Daoy (cell line): ENCODE measurements around the gene SYNJ2. TPM values are rescaled to one million over a fixed set of nuclear protein-coding genes. Genes with fewer than 3 reads are reported as not detected.

ENCODE experiments used
- DNase-seq: peaks from one replicate; pipeline ENCODE4 v3.0.0-alpha.2; 2015; ENCODE audit warnings: low read depth
- total RNA-seq: library from RNA; depleted of rRNA; stranded (reverse); fragments of >200 nt; shearing (Covaris generic); gene quantifications from 2 replicates; pipeline ENCODE4 v1.2.3, GENCODE V29; 2014; rRNA removed

Gene SYNJ2
- total RNA-seq, 1 experiment from 2014 or later = 177 TPM

DNA sequence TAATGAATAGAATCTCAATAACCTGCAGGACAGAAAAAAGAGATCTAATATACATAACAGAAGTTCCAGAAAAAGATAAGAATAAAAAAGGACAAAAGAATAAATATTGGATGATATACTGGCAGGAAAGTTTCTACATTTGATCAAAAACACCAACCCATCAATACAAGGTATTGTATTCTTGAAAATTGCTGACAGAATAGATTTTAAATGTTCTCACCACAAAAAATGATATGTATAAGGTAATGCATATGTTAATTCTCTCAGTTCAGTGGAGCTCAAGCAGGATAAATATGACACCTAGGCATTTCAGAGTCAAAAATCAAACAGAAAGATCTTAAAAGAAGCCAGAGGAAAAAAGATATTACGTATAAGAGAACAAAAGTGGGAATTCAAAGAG lies 142.6 kb downstream of the SYNJ2 start:
- no peak for DNase-seq

DNA sequence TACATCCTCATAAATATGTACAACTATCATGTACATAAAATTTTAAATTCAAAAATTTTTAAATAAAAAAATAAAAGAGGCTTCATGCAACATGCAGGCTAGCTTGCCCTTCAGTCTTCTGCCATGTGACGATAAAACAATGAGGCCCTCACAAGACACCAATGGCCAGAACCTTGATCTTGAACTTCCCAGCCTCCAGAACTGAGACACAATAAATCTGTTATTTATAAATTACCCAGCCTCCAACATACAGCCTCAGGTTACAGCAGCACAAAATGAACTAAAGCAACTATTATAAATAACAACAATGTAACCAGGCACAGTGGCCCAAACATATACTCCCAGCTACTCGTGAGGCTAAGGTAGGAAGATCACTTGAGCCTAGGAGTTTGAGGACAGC lies 143.6 kb downstream of the SYNJ2 start:
- DNase-seq = no peak

DNA sequence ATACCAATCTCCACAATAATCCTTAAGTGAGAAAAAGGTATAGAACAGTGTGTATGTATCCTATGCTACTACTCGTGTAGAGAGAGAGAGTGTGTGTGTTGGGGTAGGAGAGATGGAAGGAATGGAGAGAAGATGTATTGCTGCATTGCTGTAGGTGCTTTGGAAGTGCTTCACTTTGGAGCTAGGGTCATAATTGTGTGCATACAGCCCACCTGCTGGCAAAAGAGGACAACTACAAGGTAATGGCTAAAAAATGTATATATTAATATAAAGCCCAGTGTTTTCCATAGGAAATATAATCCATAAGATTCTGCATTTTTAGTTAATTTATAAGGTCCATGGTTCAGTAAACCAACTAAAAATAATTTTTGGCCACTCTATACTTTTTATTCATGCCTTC lies 150.3 kb downstream of the SYNJ2 start:
- DNase-seq = peak; percentile 35

DNA sequence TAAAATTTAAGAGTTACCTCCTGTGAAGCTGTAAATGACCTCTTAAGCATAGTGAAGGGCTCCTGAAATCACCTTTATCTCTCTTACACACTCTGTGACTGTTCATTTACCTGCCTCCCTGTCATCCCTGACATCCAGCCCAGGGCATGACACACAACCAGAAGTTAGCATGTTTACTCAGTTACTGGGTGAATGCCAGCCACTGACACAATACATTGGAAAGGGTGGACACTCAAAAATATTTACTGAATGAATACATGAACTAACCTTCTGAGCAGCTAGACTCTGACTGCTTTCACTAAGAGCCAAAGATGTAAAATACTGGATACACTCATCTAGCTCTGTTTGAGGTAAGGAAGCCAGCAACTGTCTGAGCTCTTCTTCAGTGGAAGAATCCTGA lies 161.1 kb downstream of the SYNJ2 start:
- DNase-seq = peak; percentile 35

DNA sequence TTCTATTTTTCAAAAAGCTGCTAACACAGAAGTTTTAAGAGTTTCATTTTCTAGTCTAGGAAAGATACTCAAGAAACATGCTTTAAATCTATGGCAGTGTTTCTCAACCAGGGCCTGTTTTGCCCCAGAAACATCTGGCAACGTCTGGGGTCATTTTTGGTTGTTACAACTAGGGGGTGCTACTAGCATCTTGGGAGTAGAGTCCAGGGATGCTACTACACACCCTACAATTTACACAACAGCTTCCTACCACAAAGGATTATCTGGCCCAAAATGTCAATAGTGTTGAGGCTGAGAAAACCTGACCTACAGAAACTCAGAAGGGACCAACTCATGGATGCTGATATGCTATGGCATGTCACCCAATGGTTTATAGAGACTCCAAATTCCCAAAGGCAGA lies 162.0 kb downstream of the SYNJ2 start:
- DNase-seq = peak; percentile 11

Other genes with a start within 250 kb of the SYNJ2 start
- 47.4 and 50.5 TPM in 2 replicates for gene SNX9, start 158.6 kb upstream of the SYNJ2 start, total RNA-seq
- gene SERAC1, start 186.4 kb downstream of the SYNJ2 start, total RNA-seq = 2.5 and 3.9 TPM in 2 replicates
- 7.4 and 7.5 TPM in 2 replicates for gene GTF2H5, start 186.5 kb downstream of the SYNJ2 start, total RNA-seq